ENCODE measurements around the gene NHLRC1. TPM values are rescaled to one million over a fixed set of nuclear protein-coding genes. Genes with fewer than 3 reads are reported as not detected.

Gene NHLRC1
- total and polyA plus RNA-seq, 2 of the 13 experiments (the other 11 are each of a cell fraction or from before 2014, with no cell fraction given) = 0.04 to 0.11 TPM

DNA sequence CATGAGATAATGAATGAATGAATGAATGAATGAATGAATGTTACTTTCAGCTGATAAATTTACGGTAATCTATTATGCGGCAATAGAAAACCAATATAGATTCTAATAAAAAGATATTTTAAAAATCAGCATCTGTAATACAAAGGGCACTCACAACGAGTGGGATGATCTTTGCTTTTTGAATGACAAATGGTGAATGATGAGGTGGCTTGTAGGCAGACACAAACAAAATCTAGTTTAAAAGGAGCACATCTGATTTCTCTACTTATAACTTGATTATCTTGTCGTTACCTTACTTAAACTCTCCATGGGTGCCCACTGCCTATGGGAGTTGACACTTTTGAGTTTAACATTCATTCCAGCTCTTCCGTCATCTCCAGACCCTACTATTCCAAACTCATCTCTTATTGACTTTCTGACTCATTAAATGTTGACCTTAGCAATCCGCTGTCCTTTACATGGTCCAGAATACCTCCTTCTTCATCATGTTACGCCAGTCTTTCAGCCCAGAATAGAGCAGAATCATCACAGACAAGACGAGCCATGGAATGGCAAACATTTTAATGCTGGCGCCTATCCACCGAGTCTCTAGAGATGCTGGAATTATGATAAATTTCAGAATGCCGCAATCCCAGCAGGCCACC is 41.3 kb downstream of the NHLRC1 start (continued):
- TF ChIP-seq, protein P1, sequence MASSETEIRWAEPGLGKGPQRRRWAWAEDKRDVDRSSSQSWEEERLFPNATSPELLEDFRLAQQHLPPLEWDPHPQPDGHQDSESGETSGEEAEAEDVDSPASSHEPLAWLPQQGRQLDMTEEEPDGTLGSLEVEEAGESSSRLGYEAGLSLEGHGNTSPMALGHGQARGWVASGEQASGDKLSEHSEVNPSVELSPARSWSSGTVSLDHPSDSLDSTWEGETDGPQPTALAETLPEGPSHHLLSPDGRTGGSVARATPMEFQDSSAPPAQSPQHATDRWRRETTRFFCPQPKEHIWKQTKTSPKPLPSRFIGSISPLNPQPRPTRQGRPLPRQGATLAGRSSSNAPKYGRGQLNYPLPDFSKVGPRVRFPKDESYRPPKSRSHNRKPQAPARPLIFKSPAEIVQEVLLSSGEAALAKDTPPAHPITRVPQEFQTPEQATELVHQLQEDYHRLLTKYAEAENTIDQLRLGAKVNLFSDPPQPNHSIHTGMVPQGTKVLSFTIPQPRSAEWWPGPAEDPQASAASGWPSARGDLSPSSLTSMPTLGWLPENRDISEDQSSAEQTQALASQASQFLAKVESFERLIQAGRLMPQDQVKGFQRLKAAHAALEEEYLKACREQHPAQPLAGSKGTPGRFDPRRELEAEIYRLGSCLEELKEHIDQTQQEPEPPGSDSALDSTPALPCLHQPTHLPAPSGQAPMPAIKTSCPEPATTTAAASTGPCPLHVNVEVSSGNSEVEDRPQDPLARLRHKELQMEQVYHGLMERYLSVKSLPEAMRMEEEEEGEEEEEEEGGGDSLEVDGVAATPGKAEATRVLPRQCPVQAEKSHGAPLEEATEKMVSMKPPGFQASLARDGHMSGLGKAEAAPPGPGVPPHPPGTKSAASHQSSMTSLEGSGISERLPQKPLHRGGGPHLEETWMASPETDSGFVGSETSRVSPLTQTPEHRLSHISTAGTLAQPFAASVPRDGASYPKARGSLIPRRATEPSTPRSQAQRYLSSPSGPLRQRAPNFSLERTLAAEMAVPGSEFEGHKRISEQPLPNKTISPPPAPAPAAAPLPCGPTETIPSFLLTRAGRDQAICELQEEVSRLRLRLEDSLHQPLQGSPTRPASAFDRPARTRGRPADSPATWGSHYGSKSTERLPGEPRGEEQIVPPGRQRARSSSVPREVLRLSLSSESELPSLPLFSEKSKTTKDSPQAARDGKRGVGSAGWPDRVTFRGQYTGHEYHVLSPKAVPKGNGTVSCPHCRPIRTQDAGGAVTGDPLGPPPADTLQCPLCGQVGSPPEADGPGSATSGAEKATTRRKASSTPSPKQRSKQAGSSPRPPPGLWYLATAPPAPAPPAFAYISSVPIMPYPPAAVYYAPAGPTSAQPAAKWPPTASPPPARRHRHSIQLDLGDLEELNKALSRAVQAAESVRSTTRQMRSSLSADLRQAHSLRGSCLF (CRISPR knock-in tag; IDR thresholded peaks at IDR 0.05; ENCODE audit: borderline replicate concordance) = no peak
- TF ChIP-seq, protein P2, sequence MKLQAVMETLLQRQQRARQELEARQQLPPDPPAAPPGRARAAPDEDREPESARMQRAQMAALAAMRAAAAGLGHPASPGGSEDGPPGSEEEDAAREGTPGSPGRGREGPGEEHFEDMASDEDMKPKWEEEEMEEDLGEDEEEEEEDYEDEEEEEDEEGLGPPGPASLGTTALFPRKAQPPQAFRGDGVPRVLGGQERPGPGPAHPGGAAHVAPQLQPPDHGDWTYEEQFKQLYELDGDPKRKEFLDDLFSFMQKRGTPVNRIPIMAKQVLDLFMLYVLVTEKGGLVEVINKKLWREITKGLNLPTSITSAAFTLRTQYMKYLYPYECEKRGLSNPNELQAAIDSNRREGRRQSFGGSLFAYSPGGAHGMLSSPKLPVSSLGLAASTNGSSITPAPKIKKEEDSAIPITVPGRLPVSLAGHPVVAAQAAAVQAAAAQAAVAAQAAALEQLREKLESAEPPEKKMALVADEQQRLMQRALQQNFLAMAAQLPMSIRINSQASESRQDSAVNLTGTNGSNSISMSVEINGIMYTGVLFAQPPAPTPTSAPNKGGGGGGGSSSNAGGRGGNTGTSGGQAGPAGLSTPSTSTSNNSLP (IDR thresholded peaks at IDR 0.05; ENCODE audit: low read depth, low read length) = 0 out of 2 replicates have a peak, but pooled peaks have one; percentile 55
- TF ChIP-seq MXI1 (IDR thresholded peaks at IDR 0.05; ENCODE audit: borderline replicate concordance, low read depth, low read length) (no peak), EP300 (IDR thresholded peaks at IDR 0.05; ENCODE audit: low read depth in 2 of 2, low read length in 2 of 2) (peak in 1 of 2 experiments; percentile 54; a peak in 1 of 4 replicates), EP300 (CRISPR knock-in tag; IDR thresholded peaks at IDR 0.05; ENCODE audit: borderline replicate concordance) (no peak), SNAI1 (CRISPR knock-in tag; IDR thresholded peaks at IDR 0.05; ENCODE audit: borderline replicate concordance) (no peak), HES4 (CRISPR knock-in tag; IDR thresholded peaks at IDR 0.05; ENCODE audit: borderline replicate concordance) (no peak), ZNF644 (CRISPR knock-in tag; IDR thresholded peaks at IDR 0.05; ENCODE audit: low read depth) (0 out of 2 replicates have a peak, but pooled peaks have one; percentile 33), ZNF724P (CRISPR knock-in tag; IDR thresholded peaks at IDR 0.05; ENCODE audit: borderline replicate concordance) (no peak), NKX3-1 (CRISPR knock-in tag; IDR thresholded peaks at IDR 0.05) (no peak), SMAD9 (CRISPR knock-in tag; IDR thresholded peaks at IDR 0.05) (no peak), SRSF1 (optimal IDR thresholded peaks at IDR 0.05; ENCODE audit: low read depth, low read length) (no peak), ZKSCAN5 (CRISPR knock-in tag; IDR thresholded peaks at IDR 0.05) (peak; percentile 84; the same call in 1 of the 2 replicates), ZNF746 (CRISPR knock-in tag; IDR thresholded peaks at IDR 0.05) (no peak), FOSL1 (CRISPR knock-in tag; IDR thresholded peaks at IDR 0.05; ENCODE audit: borderline replicate concordance) (peak; percentile 95), MTA3 (CRISPR knock-in tag; IDR thresholded peaks at IDR 0.05) (no peak), MEIS1 (CRISPR knock-in tag; IDR thresholded peaks at IDR 0.05; ENCODE audit: borderline replicate concordance) (no peak), ESRRA (CRISPR knock-in tag; IDR thresholded peaks at IDR 0.05; ENCODE audit: low read depth) (no peak)
- TF ChIP-seq, protein P3, sequence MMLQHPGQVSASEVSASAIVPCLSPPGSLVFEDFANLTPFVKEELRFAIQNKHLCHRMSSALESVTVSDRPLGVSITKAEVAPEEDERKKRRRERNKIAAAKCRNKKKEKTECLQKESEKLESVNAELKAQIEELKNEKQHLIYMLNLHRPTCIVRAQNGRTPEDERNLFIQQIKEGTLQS (CRISPR knock-in tag; IDR thresholded peaks at IDR 0.05) = peak; percentile 70
- TF ChIP-seq, protein P4, sequence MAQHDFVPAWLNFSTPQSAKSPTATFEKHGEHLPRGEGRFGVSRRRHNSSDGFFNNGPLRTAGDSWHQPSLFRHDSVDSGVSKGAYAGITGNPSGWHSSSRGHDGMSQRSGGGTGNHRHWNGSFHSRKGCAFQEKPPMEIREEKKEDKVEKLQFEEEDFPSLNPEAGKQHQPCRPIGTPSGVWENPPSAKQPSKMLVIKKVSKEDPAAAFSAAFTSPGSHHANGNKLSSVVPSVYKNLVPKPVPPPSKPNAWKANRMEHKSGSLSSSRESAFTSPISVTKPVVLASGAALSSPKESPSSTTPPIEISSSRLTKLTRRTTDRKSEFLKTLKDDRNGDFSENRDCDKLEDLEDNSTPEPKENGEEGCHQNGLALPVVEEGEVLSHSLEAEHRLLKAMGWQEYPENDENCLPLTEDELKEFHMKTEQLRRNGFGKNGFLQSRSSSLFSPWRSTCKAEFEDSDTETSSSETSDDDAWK (CRISPR knock-in tag; IDR thresholded peaks at IDR 0.05) = no peak
- TF ChIP-seq, protein P5, sequence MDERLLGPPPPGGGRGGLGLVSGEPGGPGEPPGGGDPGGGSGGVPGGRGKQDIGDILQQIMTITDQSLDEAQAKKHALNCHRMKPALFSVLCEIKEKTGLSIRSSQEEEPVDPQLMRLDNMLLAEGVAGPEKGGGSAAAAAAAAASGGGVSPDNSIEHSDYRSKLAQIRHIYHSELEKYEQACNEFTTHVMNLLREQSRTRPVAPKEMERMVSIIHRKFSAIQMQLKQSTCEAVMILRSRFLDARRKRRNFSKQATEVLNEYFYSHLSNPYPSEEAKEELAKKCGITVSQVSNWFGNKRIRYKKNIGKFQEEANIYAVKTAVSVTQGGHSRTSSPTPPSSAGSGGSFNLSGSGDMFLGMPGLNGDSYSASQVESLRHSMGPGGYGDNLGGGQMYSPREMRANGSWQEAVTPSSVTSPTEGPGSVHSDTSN (CRISPR knock-in tag; IDR thresholded peaks at IDR 0.05) = no peak
